Mesothelial cell of epicardium (in vitro differentiated cells): ENCODE measurements around the gene NXF2. TPM values are rescaled to one million over a fixed set of nuclear protein-coding genes. Genes with fewer than 3 reads are reported as not detected.

Experiments
- DNase-seq, 2 experiments: peaks; one replicate each; pipeline ENCODE4 v3.0.0; 2021; ENCODE audit warnings: low spot score in 2 of 2; ENCODE audit not compliant: unreplicated experiment in 2 of 2
- H3K27ac Mint-ChIP-seq: 2 replicates; pipeline ENCODE4 v1.8.0; 2021; ENCODE audit warnings: mixed read lengths
- H3K27me3 Mint-ChIP-seq: 2 replicates; pipeline ENCODE4 v1.8.0; 2021; ENCODE audit warnings: low read depth, mixed read lengths
- H3K36me3 Mint-ChIP-seq: 2 replicates; pipeline ENCODE4 v1.8.0; 2021; ENCODE audit warnings: mixed read lengths
- H3K4me1 Mint-ChIP-seq: 2 replicates; pipeline ENCODE4 v1.8.0; 2021; ENCODE audit warnings: mixed read lengths
- H3K4me3 Mint-ChIP-seq: 2 replicates; pipeline ENCODE4 v1.8.0; 2021; ENCODE audit warnings: mild to moderate bottlenecking, moderate library complexity, mixed read lengths
- H3K9me3 Mint-ChIP-seq: 2 replicates; pipeline ENCODE4 v1.8.0; 2021; ENCODE audit warnings: mixed read lengths
- CTCF ChIP-seq: fragments of 200-600 bp; sonication (generic); IDR thresholded peaks from one replicate; pipeline ENCODE4 v1.5.0; 2021; ENCODE audit warnings: antibody characterized with exemption; ENCODE audit not compliant: unreplicated experiment
- total RNA-seq: library from RNA; stranded (reverse); gene quantifications from 3 replicates; pipeline ENCODE4 v1.2.1, GENCODE V29; 2021

The NXF2 gene
- total RNA-seq, 1 donor from 2014 or later = not detected

- DNase-seq = no peak
- Mint-ChIP-seq H3K9me3 (peaks cover 36% of the 10 kb centered on the region), H3K4me3 (no peak overlapping the region), H3K27ac (no peak overlapping the region), H3K36me3 (peaks cover 3% of the 10 kb centered on the region), H3K27me3 (no peaks in the 10 kb centered on the region), H3K4me1 (no peaks in the 10 kb centered on the region)
- no peak for TF ChIP-seq CTCF
Observed at GRCh38 chrX:102339312-102340298, 92.6 kb downstream of the NXF2 start.

GRCh38 chrX:102341867-102342266, 94.9 kb downstream of the NXF2 start:
- Mint-ChIP-seq H3K4me3 (no peak overlapping the region), H3K9me3 (peaks cover 40% of the 10 kb centered on the region), H3K4me1 (no peaks in the 10 kb centered on the region), H3K27ac (no peak overlapping the region), H3K36me3 (peaks cover 3% of the 10 kb centered on the region), H3K27me3 (no peaks in the 10 kb centered on the region)
- peak; percentile 33 for TF ChIP-seq CTCF
- no peak for DNase-seq

GRCh38 chrX:102345916-102346315, 98.9 kb downstream of the NXF2 start:
- peak in 1 of 2 experiments; percentile 62 for DNase-seq
- H3K4me3 Mint-ChIP-seq = no peak overlapping the region
- TF ChIP-seq CTCF = peak; percentile 94
- H3K27ac Mint-ChIP-seq = no peak overlapping the region
- H3K27me3 Mint-ChIP-seq = no peaks in the 10 kb centered on the region
- H3K9me3 Mint-ChIP-seq = peaks cover 39% of the 10 kb centered on the region
- H3K4me1 Mint-ChIP-seq = no peaks in the 10 kb centered on the region
- no peaks in the 10 kb centered on the region for H3K36me3 Mint-ChIP-seq

Other genes with a start within 250 kb of the NXF2 start
- 0.80 to 1.4 TPM (median 1.4 TPM) in 3 replicates for gene TCEAL2, start 121.5 kb upstream of the NXF2 start, total RNA-seq
- not detected in 3 replicates for gene TCEAL6, start 104.7 kb upstream of the NXF2 start, total RNA-seq
- 0.36 TPM in 1 of 3 replicates, not detected in the others for gene BEX5, start 91.2 kb upstream of the NXF2 start, total RNA-seq
- not detected in 3 replicates for gene TCP11X1, start 31.9 kb upstream of the NXF2 start, total RNA-seq
- gene NXF2B, start 192.8 kb downstream of the NXF2 start, total RNA-seq = not detected in 3 replicates
- gene TCP11X2, start 224.6 kb downstream of the NXF2 start, total RNA-seq = not detected in 3 replicates